ENCODE results near the gene FYN. TPM values are rescaled to one million over a fixed set of nuclear protein-coding genes. Genes with fewer than 3 reads are reported as not detected.

The FYN gene
- polyA plus RNA-seq, 1 experiment, result 55.1 TPM

DNA sequence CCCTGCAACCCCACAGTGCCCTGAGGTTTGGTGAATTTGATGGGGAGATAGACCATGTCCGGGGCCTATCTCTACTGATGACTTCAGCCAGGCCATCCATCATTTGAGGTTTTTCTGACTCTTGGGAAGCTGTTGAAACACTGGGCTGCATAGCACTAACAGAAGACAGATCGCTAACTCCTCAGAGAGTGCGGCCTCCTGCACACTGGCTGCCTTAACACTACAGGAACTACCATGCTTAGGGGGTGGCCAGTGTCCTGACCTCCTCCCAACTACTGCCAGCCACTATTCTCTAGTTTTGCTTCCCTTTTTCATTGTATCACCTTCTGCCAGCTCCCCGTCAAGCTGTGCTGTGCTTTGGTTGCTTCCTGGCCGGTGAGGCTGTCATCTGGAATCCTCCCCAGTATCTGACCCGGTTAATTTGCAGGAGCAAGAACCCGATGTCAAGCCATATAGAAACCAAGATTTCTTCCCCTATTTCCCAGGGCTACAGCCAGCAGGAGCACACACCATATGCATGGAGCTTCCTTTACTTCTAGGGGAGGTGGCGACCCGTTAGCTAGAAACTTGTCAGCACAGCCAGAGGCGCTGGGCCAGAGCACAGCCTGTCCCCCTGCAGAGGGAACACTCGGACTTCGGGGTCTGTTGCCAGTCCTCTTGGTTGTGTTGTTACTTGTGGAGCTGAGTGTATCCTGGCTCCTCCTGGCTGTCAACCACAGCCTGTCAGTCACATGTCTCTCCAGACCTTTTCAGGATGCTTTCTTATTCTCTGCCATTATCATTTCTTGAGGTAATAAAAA lies 210.3 kb downstream of the FYN start:
- ChIA-PET POLR2A (no interaction called here), CTCF (interaction anchor here (1.2 to 1.7 kb wide), 2 partner anchors 12 to 21 kb away, joined by 3 to 5 read pairs; no protein-coding TSS in a partner anchor)
- DNase-seq (ENCODE audit: low read depth), result no peak
- TF ChIP-seq, protein P1, sequence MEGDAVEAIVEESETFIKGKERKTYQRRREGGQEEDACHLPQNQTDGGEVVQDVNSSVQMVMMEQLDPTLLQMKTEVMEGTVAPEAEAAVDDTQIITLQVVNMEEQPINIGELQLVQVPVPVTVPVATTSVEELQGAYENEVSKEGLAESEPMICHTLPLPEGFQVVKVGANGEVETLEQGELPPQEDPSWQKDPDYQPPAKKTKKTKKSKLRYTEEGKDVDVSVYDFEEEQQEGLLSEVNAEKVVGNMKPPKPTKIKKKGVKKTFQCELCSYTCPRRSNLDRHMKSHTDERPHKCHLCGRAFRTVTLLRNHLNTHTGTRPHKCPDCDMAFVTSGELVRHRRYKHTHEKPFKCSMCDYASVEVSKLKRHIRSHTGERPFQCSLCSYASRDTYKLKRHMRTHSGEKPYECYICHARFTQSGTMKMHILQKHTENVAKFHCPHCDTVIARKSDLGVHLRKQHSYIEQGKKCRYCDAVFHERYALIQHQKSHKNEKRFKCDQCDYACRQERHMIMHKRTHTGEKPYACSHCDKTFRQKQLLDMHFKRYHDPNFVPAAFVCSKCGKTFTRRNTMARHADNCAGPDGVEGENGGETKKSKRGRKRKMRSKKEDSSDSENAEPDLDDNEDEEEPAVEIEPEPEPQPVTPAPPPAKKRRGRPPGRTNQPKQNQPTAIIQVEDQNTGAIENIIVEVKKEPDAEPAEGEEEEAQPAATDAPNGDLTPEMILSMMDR (IDR thresholded peaks at IDR 0.05; ENCODE audit: insufficient read depth, low read depth, low read length), result no peak
- no peak overlapping the region for H3K4me3 ChIP-seq (ENCODE audit: low read depth, low read length)
- no peaks in the 10 kb centered on the region; the same call in 1 of the 2 replicates for H3K36me3 ChIP-seq (ENCODE audit: control insufficient read depth, insufficient read depth, low read length)
- H3K27me3 ChIP-seq (ENCODE audit: control insufficient read depth, insufficient read depth, low read length), result no peaks in the 10 kb centered on the region

DNA sequence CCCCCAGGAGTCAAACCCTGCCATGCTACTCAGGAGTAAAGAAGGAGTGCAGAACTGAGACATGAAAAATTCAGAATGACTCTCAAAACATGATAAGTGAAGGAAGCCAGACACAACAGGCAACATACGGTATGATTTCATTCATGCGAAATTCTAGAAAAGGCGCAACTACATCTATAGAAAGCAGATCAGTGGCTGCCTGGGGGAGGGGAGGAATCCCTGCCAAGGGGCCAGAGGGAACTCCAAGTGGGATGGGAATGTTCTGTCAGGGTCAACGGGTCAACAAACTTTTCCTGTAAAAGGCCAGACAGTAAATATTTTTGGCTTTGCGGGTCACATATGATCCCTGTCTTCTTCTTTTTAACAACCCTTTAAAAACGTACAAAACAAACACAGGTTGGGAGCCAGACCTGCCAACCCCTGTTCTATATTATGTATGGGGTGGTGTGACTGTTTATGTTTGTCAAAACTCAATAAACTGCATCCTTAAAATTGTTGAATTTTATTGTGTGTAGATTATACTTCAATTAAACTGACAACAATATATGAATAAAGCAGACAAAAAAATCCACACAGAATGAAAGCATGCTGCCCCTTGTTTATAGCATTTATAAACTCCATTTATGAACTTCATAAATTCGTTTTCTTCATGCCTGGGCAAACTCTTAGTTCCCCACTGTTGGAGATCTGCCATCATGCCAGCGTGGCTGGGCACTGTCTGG lies 211.0 kb downstream of the FYN start:
- ChIA-PET POLR2A (interaction anchor here (0.6 kb wide), 1 partner anchor 137 kb away, joined by 3 read pairs; no protein-coding TSS in a partner anchor), CTCF (no interaction called here)
- H3K4me3 ChIP-seq (ENCODE audit: low read depth, low read length), result no peak overlapping the region
- TF ChIP-seq, protein P1 (IDR thresholded peaks at IDR 0.05; ENCODE audit: insufficient read depth, low read depth, low read length), result no peak
- H3K27me3 ChIP-seq (ENCODE audit: control insufficient read depth, insufficient read depth, low read length), result no peaks in the 10 kb centered on the region
- no peaks in the 10 kb centered on the region; the same call in 1 of the 2 replicates for H3K36me3 ChIP-seq (ENCODE audit: control insufficient read depth, insufficient read depth, low read length)
- DNase-seq (ENCODE audit: low read depth), result no peak

DNA sequence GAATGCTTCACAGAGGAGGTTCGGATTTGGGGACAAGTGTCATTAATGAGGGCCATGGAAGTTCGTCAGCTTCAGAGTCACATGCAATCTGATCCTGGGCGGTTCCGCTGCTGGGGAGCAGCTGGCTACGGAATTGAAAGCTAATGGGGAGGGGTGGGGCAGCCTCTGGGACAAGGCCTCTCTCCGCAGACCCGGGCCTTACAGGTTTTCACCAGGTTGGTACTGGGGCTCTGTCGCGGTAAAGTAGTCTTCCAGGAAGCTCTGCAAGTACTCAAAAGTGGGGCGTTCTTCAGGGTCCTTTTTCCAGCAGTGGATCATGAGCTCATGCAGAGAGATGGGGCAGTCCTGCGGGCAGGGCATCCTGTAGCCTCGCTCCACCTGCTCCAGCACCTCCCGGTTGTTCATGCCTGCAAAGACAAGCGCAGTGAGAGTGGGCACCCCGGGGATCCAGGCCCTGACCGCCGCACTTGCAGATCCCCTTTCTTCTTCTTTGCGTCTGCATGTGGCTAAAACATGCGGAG lies 211.7 kb downstream of the FYN start:
- CTCF ChIA-PET, result interaction anchor here (0.6 kb wide), 1 partner anchor 19 kb away, joined by 3 read pairs; no protein-coding TSS in a partner anchor
- Histone ChIP-seq H3K36me3 (ENCODE audit: control insufficient read depth, insufficient read depth, low read length) (no peaks in the 10 kb centered on the region; the same call in 1 of the 2 replicates), H3K27me3 (ENCODE audit: control insufficient read depth, insufficient read depth, low read length) (no peaks in the 10 kb centered on the region), H3K4me3 (ENCODE audit: low read depth, low read length) (no peak overlapping the region)
- POLR2A ChIA-PET, result interaction anchor here (0.6 kb wide), 1 partner anchor 137 kb away, joined by 3 read pairs; no protein-coding TSS in a partner anchor
- no peak for DNase-seq (ENCODE audit: low read depth)
- TF ChIP-seq, protein P1 (IDR thresholded peaks at IDR 0.05; ENCODE audit: insufficient read depth, low read depth, low read length), result no peak

DNA sequence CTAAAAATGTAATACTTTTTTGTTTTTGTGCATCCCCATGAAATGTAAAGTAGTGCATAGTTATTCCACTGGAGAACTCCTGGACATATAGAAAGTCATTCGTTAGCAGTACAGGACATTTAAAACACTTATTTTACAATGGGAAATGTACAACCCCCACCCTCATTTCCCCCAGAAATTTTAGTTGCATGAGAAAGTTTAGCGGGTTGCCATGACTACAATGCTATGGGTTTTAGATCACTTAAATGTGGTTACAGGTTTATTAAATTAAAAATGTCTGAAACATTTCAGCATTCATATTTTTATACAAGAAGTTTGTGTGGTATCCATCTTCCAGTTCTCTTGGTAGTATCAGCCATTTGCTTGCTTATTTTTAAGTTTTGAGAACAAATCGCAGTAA lies 212.7 kb downstream of the FYN start:
- TF ChIP-seq, protein P1 (IDR thresholded peaks at IDR 0.05; ENCODE audit: insufficient read depth, low read depth, low read length), result no peak
- ChIA-PET POLR2A (no interaction called here), CTCF (interaction anchor here (1.2 kb wide), 1 partner anchor 402 kb away, joined by 3 read pairs; a partner anchor contains a TSS)
- H3K36me3 ChIP-seq (ENCODE audit: control insufficient read depth, insufficient read depth, low read length), result no peaks in the 10 kb centered on the region
- H3K4me3 ChIP-seq (ENCODE audit: low read depth, low read length), result no peak overlapping the region
- no peaks in the 10 kb centered on the region for H3K27me3 ChIP-seq (ENCODE audit: control insufficient read depth, insufficient read depth, low read length)
- no peak for DNase-seq (ENCODE audit: low read depth)

All from BJ (cell line).